Calu3 (cell line): Measurements from ENCODE around the gene SUV39H1. TPM values are rescaled to one million over a fixed set of nuclear protein-coding genes. Genes with fewer than 3 reads are reported as not detected.
"Not testable (repeated sequence)": the region's sequence is repeated elsewhere in the genome, so short reads cannot be mapped to it uniquely, and the experiment has no call there.

Experiments used
- Bru-seq: library from RNA; stranded (reverse); fragments of 400-500 nt; gene quantifications from one replicate; lab custom pipeline; 2021; lab: Mats Ljungman, UMichigan
- BruChase-seq, 2 experiments: library from RNA; stranded (reverse); fragments of 400-500 nt; gene quantifications; one replicate each; lab custom pipeline; 2021; lab: Mats Ljungman, UMichigan
- BruUV-seq: library from RNA; stranded (reverse); fragments of 400-500 nt; replicated peaks from 2 replicates; lab custom pipeline; 2021; lab: Mats Ljungman, UMichigan
- CTCF ChIA-PET: fragments of 300-600 bp; sonication (Branson Sonifier 250); formaldehyde crosslinking; loops from one replicate; lab custom pipeline; 2022; ENCODE audit warnings: antibody characterized with exemption; lab: Charles Lee
- DNase-seq: peaks from one replicate; pipeline ENCODE4 v3.0.0; 2022
- H3K27ac Mint-ChIP-seq: one replicate; pipeline ENCODE4 v1.8.0; 2022; ENCODE audit warnings: mixed read lengths; ENCODE audit not compliant: unreplicated experiment
- H3K27me3 Mint-ChIP-seq: one replicate; pipeline ENCODE4 v1.8.0; 2022; ENCODE audit warnings: mixed read lengths; ENCODE audit not compliant: unreplicated experiment
- H3K36me3 Mint-ChIP-seq: one replicate; pipeline ENCODE4 v1.8.0; 2022; ENCODE audit warnings: mild to moderate bottlenecking, moderate library complexity, mixed read lengths; ENCODE audit not compliant: insufficient read depth, unreplicated experiment
- H3K4me1 Mint-ChIP-seq: one replicate; pipeline ENCODE4 v1.8.0; 2022; ENCODE audit warnings: mild to moderate bottlenecking, low read depth, mixed read lengths; ENCODE audit not compliant: unreplicated experiment
- H3K4me3 Mint-ChIP-seq: one replicate; pipeline ENCODE4 v1.8.0; 2022; ENCODE audit warnings: mild to moderate bottlenecking, low read depth, moderate library complexity, mixed read lengths; ENCODE audit not compliant: unreplicated experiment
- H3K9me3 Mint-ChIP-seq: one replicate; pipeline ENCODE4 v1.8.0; 2022; ENCODE audit warnings: low read depth, mixed read lengths; ENCODE audit not compliant: unreplicated experiment
- intact Hi-C: fragments of 100-400 bp; cut with micrococcal nuclease; formaldehyde crosslinking; loops from one replicate; pipeline ENCODE4 v1.10.0; 2022; ENCODE audit not compliant: unreplicated experiment
- long read RNA-seq: library from polyadenylated mRNA; stranded (forward); transcript quantifications from one replicate; pipeline ENCODE4 v2.0.0, GENCODE V29; 2022
- total RNA-seq: library from RNA; stranded (reverse); gene quantifications from 2 replicates; pipeline ENCODE4 v1.2.3, GENCODE V29; 2022
- TF ChIP-seq, protein P1 (sequence below): fragments of 200-600 bp; IDR thresholded peaks from one replicate; pipeline ENCODE4 v1.8.0; 2022; ENCODE audit warnings: antibody characterized with exemption; ENCODE audit not compliant: unreplicated experiment

Gene SUV39H1, protein sequence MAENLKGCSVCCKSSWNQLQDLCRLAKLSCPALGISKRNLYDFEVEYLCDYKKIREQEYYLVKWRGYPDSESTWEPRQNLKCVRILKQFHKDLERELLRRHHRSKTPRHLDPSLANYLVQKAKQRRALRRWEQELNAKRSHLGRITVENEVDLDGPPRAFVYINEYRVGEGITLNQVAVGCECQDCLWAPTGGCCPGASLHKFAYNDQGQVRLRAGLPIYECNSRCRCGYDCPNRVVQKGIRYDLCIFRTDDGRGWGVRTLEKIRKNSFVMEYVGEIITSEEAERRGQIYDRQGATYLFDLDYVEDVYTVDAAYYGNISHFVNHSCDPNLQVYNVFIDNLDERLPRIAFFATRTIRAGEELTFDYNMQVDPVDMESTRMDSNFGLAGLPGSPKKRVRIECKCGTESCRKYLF
- 20.8 and 23.3 TPM in 2 replicates for total RNA-seq
- Bru-seq, nascent RNA = percentile 69 among the genes with signal in this experiment
- percentile 58 among the genes with signal in this experiment for BruChase-seq, experiment 1, labeled RNA remaining after a 6-hour chase
- percentile 78 among the genes with signal in this experiment for BruChase-seq, experiment 2, labeled RNA remaining after a 2-hour chase
- long read RNA-seq, transcript SUV39H1-202 (6 exons, 2,871 nt) = major isoform, 20 of 28 reads
- long read RNA-seq, partial matches to known transcripts = 3 of 28 reads
- long read RNA-seq, other reads (novel, unspliced or antisense) = 5 of 28 reads

DNA sequence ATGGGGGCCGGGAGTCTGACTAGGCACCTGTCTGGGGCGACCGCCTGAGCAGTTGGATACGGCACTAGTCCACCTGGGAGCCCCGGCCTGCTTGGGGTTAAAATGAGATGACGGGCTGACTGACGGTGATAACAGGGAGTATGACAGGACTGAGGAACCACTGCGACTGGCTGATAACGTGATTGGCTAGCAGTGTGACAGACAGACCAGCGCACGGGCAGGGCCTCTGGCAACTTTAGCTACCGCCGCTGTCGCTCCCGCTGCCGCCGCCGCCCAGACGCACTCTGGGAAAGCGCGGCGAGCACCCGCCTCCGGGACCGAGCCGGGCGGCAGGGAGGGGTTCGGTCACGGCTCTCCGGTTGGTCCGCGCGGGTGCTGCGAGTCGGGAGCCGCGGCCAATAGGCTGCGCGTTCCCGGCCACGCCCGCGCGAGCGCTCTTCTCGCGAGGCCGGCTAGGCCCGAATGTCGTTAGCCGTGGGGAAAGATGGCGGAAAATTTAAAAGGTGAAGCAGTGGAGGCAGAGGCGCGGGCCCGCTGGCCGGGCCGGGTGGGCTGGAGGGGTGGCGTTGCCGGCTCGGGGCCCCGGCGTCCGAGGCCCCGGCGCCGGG, at the start of gene SUV39H1:
Gene SUV39H1, plus strand, starts transcription at position 434 of the 608 bp plus-strand sequence. Its CDS starts 51 bp downstream, at position 485.
- TF ChIP-seq, protein P1, sequence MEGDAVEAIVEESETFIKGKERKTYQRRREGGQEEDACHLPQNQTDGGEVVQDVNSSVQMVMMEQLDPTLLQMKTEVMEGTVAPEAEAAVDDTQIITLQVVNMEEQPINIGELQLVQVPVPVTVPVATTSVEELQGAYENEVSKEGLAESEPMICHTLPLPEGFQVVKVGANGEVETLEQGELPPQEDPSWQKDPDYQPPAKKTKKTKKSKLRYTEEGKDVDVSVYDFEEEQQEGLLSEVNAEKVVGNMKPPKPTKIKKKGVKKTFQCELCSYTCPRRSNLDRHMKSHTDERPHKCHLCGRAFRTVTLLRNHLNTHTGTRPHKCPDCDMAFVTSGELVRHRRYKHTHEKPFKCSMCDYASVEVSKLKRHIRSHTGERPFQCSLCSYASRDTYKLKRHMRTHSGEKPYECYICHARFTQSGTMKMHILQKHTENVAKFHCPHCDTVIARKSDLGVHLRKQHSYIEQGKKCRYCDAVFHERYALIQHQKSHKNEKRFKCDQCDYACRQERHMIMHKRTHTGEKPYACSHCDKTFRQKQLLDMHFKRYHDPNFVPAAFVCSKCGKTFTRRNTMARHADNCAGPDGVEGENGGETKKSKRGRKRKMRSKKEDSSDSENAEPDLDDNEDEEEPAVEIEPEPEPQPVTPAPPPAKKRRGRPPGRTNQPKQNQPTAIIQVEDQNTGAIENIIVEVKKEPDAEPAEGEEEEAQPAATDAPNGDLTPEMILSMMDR = no peak
- peak; percentile 90 for DNase-seq
- Mint-ChIP-seq H3K36me3 (peaks cover 30% of the 10 kb centered on the region), H3K4me3 (peak within 1 kb of the TSS; percentile 82), H3K9me3 (no peaks in the 10 kb centered on the region), H3K4me1 (no peaks in the 10 kb centered on the region), H3K27ac (peak within 1 kb of the TSS; percentile 92), H3K27me3 (peaks cover 9% of the 10 kb centered on the region)
- intact Hi-C loops = no loop called here
- CTCF ChIA-PET = interaction anchor here (0.5 to 1.4 kb wide), 3 partner anchors 22 to 224 kb away, joined by 3 to 6 read pairs (median 3); no protein-coding TSS in a partner anchor
- BruUV-seq = no TSS peak

DNA sequence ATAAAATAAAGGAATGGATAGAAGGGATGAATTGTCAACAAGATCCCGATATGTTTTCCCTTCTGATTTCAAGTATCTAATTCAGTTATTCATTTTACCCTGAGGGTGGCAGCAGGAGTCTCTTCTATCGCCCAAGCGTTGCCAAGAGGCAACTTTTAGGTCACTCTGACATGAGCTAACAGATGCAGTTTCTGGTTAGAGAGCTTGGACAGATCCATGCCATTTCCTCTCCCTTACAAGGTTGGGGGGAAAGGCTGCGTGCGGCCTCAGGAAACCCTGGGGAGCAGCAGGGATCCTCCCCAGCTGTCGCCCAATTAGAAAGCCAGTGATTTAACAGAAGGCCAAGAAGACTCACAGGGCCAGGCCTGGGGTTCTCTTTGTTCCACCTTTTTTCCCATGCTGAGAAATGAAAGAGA, 48.2 kb upstream of the SUV39H1 start:
- H3K4me3 Mint-ChIP-seq = no peak overlapping the region
- TF ChIP-seq, protein P1 = no peak
- no peaks in the 10 kb centered on the region for H3K9me3 Mint-ChIP-seq
- CTCF ChIA-PET = interaction anchor here (0.6 to 1.3 kb wide), 3 partner anchors 17 to 107 kb away, joined by 3 to 4 read pairs (median 3); partner anchors contain the start of gene SUV39H1
- DNase-seq = peak; percentile 18
- no TSS peak for BruUV-seq
- intact Hi-C loops = no loop called here
- no peak overlapping the region for H3K27ac Mint-ChIP-seq
- H3K36me3 Mint-ChIP-seq = no peaks in the 10 kb centered on the region
- H3K4me1 Mint-ChIP-seq = no peaks in the 10 kb centered on the region
- H3K27me3 Mint-ChIP-seq = peaks cover 6% of the 10 kb centered on the region

DNA sequence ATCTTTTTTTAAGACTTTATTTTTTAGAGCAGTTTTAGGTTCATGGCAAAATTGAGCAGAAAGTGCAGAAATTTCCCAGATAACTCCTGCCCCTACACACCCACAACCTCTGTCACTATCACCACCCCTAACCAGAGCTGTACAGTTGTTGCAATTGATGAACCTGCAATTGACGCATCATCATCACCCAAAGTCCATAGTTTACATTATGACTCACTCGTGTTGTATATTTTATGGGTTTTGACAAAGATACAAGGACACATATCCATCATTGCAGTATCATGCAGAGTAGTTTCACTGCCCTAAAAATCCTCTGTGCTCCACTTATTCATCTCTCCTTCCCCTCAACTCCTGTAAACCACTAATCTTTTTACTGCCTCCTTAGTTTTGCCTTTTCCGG, 47.4 kb upstream of the SUV39H1 start:
- TF ChIP-seq, protein P1 = no peak

DNA sequence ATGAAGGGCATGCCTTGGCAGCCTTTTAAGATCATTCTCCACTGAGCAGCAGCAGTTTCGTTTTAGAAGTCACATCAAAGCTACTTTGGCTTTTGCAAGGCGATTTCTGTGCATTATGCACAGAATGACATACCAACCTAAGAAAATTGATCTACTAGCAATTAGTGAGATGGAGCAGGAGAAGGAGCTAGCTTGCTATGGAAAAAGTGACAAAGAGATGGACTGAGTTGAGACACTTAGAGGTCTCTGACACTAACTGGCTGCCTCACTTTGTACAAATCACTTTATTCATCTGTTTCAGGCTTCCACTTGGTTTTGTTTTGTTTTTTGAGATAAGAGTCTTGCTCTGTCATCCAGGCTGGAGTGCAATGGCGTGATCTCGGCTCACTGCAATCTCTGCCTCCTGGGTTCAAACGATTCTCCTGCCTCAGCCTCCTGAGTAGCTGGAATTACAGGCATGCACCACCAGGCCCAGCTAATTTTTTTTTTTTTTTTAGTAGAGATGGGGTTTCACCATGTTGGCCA, 44.4 kb upstream of the SUV39H1 start:
- CTCF ChIA-PET, H3K4me1 Mint-ChIP-seq: not testable (repeated sequence)

More for the DNA sequence above, 47.4 kb upstream of the SUV39H1 start:
- Mint-ChIP-seq H3K27ac (no peak overlapping the region), H3K9me3 (no peaks in the 10 kb centered on the region), H3K27me3 (peaks cover 14% of the 10 kb centered on the region), H3K36me3 (no peaks in the 10 kb centered on the region), H3K4me1 (no peaks in the 10 kb centered on the region), H3K4me3 (no peak overlapping the region)
- CTCF ChIA-PET = interaction anchor here (1.3 kb wide), 1 partner anchor 47 kb away, joined by 3 read pairs; the partner anchor contains the start of gene SUV39H1
- no TSS peak for BruUV-seq
- DNase-seq = no peak
- intact Hi-C loops = no loop called here

DNA sequence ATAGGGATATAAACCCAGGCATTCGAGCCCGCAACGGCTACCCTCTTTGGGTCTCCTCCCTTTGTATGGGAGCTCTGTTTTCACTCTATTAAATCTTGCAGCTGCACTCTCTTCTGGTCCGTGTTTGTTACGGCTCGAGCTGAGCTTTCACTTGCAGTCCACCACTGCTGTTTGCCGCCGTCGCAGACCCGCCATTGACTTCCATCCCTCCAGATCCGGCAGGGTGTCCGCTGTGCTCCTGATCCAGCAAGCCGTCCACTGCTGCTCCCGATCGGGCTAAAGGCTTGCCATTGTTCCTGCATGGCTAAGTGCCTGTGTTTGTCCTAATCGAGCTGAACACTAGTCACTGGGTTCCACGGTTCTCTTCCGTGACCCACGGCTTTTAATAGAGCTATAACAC, 41.8 kb upstream of the SUV39H1 start:
- Mint-ChIP-seq H3K27me3 (peaks cover 20% of the 10 kb centered on the region), H3K4me3 (peak overlapping the region; percentile 44)
- CTCF ChIA-PET, intact Hi-C loops, H3K36me3 Mint-ChIP-seq, H3K9me3 Mint-ChIP-seq, BruUV-seq, H3K27ac Mint-ChIP-seq, H3K4me1 Mint-ChIP-seq, DNase-seq: not testable (repeated sequence)

More for the DNA sequence above, 44.4 kb upstream of the SUV39H1 start:
- peaks cover 20% of the 10 kb centered on the region for H3K27me3 Mint-ChIP-seq
- DNase-seq, H3K36me3 Mint-ChIP-seq, H3K9me3 Mint-ChIP-seq, H3K27ac Mint-ChIP-seq, BruUV-seq, intact Hi-C loops, H3K4me3 Mint-ChIP-seq: not testable (repeated sequence)

DNA sequence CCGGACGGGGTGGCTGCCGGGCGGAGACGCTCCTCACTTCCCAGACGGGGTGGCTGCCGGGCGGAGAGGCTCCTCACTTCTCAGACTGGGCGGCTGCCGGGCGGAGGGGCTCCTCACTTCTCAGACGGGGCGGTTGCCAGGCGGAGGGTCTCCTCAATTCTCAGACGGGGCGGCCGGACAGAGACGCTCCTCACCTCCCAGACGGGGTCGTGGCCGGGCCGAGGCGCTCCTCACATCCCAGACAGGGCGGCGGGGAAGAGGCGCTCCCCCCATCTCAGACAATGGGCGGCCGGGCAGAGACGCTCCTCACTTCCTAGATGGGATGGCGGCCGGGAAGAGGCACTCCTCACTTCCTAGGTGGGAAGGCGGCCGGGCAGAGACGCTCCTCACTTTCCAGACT, 36.8 kb upstream of the SUV39H1 start:
- DNase-seq, H3K4me1 Mint-ChIP-seq, H3K27ac Mint-ChIP-seq, CTCF ChIA-PET, H3K27me3 Mint-ChIP-seq, H3K36me3 Mint-ChIP-seq, BruUV-seq, H3K9me3 Mint-ChIP-seq, H3K4me3 Mint-ChIP-seq, intact Hi-C loops: not testable (repeated sequence)
